Middle frontal gyrus (tissue), 1 donor: ENCODE results near the gene DYNC1H1.

Experiments used
- DNase-seq: peaks from one replicate; pipeline ENCODE4 v3.0.0-alpha.2; 2015; ENCODE audit warnings: low spot score; ENCODE audit errors: extremely low spot score

DYNC1H1 gene

DNA sequence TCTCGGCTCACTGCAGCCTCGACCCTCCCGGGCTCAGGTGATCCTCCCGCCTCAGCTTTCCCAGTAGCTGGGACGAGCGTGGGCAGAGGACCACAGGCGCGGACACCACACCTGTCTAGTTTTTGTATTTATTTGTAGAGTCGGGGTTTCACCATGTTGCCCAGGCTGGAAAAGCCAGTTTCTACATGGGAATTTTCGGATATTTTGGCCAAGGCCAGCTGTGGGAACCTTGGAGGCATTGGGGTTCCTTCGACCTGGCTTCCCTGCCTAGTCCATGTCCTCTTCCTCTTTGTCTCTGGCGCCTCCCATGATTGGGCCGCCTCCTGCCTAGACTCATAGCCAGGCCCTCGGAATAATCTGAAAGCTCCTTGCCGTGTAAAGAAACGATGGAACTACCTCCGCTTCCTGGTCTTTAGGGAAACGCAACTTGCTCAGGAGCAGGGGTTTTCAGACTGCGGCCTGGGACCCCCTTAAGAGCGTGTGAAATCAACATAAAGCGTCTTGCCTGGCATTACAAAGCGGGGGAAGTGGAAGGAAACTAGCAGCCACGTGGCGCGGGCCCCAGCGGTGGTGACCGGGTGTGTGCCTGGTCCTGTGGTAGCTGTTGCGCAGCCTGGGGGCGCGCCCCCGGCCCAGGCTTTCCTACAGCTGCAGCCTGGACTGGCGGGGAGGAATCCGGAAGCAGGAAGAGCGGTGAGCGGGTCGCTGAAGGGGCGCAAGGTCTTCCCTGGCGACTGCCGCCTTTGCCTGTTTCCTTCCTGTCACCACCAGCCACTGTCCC, 123.8 kb downstream of the DYNC1H1 start:
- no peak for DNase-seq

DNA sequence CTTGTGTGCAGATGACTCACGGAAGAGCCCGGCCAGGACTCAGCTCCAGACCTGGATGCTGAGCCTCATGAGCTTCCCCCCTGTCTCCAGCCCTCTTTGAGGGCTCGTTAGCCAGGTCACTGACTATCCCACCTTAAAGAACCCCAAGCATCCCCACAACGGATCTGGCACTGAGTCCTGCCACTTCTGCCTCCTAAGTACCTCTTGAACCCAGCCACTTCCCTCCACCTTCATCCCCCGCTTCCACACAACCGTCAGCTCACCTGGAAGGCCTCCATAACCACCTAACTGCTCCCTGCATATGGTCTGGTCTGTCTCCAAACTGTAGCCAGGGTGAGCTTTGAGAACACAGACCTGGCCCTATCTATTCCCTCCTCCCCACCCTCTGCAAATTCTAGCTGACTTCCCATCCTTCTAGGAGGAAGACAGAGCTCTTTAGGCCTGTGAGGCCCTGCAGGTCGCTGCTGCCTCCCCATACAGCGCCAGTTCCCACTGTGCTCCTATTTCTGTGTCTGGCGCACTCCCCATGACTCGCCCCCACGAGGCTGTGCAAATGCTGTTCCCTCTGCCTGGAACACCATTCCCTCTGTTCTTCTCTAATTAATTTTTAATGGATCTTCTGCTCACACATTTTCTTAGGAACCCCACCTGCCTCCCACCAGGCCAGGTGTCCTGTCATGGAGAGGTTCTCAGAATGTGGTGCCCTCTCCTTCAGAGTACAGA, 125.4 kb downstream of the DYNC1H1 start:
- DNase-seq = no peak

DNA sequence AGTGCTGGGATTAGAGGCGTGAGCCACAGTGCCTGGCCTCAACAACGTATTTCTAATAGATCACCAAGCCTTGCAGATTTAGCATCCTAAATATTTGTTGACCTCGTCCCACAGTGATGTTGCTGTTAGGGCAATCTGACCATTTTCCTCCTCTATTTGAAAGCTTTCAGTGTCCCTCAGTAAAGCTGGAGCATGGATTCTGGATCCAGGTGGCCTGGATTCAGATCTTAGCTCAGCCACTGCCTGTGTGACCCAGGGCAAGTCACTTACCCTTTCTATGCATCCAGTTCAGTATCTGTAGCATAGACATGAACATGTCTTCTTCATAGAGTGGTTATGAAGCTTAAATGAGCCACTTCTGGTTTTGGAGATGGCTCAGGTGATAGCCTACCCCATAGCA, 126.3 kb downstream of the DYNC1H1 start:
- DNase-seq = no peak

DNA sequence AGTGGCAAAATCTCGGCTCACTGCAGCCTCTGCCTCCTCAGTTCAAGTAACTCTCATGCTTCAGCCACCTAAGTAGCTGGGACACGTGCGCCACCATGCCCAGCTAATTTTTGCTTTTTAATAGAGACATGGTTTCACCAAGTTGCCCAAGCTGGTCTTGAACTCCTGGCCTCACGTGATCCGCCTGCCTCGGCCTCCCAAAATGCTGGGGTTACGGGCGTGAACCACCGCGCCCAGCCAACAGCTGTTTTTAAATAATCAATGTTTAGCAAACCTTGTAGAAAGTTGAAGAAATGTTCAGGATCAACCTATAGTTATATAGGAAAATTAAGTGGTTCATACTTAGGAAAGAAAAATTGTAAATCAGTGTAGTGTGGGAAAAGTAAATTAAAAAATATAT, 128.4 kb downstream of the DYNC1H1 start:
- DNase-seq = no peak

DNA sequence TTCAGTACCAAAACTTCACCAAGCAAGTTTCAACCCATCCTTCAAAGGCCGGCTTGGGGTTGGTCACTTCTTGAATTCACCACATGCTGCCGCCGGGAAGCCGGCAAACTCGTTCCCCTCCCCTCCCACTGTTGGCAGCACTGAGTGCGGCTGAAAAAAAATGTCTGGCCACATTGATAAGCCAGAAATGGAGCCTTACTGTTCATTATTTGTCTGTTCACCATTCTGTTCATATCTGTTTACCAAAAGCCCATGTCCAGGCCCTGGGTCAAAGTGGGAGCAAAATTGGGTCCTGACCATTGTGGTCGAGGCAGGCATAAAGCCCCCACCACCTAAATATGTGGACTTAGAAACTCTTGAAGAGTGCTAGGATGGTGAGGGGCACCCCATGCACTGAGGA, 129.7 kb downstream of the DYNC1H1 start:
- DNase-seq = no peak

DNA sequence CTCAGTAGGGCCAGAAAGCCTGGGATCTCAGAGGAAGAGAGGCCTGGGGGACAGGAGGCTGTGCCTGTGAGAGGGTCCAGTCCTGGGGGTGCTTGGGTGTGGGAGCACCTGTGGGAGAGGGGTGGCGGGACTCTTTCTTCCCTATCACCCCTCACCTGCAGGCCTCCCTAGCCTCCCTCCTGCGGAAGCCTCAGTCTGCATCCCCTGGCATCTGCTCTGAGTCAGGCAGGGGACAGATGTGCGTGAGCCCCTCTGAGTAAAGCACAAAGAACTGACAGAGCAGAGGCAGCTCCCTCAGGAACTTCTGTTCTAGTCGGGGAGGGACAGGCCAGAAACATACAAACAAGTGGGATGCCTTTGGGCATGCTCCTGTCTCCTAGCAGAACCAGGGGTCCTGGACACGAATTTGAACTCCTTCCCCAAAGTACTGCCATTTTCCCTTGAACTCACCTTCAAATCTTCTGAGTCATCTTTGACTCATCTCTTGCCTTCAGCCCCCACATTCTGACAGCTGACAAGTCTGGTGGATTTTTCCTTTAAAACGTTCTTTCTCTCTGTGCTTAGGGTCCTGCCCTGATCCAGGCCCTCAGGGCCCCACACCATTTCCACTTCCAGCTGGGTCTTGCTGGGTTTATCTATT, 131.0 kb downstream of the DYNC1H1 start:
- no peak for DNase-seq

DNA sequence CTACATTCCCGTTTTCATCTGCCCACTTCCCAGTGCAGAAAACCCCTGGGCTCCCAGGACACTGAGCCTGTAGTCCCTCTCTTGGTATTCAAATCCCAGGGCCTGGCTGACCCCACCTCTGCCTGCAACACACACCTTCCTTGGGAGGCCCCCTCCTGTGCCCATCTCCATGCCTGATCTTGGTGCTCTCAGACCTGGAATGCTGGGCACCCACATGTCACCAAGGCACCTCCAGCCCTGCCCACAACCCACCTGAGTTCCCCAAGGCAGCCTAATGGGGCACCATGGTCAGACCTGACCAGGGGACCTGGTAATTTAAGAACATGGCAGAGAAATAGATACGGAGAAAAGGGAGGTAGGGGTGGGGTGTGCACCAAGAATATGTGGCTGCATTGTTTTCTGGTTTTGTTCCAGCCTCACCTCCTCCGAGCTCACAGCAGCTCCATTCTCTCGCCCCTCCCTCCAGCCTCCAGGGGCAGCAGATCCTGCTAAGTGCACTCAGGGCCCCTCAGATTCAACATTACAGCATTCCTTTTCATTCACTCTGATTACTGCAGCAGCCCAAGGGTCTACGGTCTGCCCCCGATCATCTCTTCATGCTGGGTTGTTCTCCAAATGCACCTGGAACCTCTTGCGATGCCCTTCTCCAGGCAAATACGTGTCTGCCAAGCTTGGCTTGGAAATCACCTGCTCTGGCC, 131.6 kb downstream of the DYNC1H1 start:
- DNase-seq = no peak

DNA sequence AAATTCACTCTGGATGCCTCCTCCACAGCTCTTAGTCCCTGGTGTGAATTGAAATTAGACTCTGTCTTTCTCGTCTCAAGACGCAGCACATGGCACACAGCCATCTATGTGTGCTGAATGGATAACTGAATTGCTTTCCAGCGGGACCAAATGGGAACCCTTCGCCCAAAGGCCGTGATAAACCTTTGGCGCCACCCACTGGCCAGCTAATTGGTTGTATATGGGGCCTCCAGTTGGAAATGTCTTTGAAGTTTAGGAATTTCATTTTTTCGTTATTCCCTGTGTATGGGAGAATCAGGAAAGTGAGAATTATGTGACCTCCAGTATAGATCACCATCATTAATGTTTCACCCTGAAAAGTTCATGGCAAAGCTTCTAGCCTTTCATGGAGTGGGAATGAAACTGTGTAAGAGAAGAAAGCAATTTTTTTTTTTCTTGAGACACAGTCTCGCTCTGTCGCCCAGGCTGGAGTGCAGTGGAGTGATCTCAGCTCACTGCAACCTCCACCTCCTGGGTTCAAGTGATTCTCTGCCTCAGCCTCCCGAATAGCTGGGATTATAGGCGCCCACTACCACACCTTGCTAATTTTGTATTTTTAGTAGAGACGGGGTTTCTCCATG, 132.3 kb downstream of the DYNC1H1 start:
- peak; percentile 74 for DNase-seq

DNA sequence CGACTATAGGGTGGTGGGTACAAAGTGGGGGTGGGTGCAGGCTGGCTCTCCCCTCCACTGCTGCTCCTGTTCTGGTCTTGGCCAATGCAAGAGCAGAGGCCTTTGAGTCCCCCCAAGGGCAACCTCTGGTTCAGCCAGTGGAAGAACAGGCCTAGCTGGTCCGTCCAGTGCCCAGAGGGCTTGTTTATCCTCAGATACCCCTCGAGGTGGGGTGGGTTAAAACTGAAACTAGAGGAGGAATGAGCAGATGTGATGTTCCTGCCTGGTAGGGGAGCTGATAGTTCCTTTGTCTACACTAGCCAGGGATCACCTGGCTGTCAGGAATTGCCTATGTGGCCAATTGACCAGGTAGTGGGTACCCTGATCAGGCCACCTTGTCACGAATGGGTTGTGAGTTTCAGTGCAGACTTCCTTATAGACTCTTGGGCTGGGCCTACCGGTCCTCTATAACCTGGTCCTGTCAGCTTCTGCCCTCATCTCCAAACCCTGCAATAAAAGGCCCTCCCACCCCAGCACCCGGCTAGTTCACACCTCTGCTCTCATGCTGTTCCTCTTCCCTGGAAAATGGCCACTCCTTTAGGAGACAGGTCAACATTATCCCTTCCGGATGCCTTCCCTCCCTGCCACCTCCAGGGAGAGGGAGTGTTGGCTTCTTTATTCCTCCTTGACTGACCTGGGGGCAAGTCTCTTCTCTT, 133.2 kb downstream of the DYNC1H1 start:
- DNase-seq = no peak

DNA sequence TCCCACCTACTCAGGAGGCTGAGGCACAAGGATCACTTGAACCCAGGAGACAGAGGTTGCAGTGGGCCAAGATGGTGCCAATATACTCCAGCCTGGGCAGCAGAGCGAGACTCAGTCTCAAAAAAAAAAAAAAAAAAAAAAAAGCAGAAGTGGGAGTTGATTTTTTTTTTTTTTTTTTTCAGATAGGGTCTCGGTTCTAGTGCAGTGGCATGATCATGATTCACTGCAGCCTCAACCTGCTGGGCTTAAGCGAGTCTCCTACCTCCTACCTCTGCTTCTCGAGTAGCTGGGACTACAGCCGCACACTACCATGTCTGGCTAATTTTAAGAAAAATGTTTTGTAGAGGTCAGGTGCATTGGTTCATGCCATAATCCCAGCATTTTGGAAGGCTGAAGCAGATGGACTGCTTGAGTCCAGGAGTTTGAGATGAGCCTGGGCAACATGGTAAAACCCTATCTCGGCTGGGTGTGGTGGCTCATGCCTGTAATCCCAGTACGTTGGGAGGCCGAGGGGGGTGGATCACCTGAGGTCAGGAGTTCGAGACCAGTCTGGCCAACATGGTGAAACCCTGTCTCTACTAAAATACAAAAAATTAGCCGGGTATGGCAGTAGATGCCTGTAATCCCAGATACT, 138.8 kb downstream of the DYNC1H1 start:
- no peak for DNase-seq

DNA sequence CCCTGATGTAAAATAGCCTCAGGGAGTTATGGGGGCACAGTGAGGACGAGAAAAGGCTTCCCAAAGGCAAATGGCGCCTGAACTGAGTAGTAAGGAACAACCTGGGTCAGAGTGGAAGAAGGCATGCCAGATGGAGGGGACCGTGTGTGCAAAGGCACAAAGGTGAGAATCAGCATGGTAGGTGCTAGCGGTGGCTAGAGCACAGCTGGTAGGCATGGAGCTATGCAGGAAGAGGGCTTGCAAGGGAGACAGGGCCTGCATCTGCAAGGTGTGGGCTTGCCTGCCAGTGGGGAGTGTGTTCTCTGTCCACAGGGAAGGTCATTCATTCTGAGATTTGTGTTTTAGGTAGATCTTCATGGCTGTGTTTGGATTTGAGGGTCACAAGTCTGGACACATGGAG, 141.0 kb downstream of the DYNC1H1 start:
- no peak for DNase-seq
